ENCODE results near the gene CABS1. TPM values are rescaled to one million over a fixed set of nuclear protein-coding genes. Genes with fewer than 3 reads are reported as not detected.

The CABS1 gene
- total and polyA plus RNA-seq, 5 donors: not detected

DNA sequence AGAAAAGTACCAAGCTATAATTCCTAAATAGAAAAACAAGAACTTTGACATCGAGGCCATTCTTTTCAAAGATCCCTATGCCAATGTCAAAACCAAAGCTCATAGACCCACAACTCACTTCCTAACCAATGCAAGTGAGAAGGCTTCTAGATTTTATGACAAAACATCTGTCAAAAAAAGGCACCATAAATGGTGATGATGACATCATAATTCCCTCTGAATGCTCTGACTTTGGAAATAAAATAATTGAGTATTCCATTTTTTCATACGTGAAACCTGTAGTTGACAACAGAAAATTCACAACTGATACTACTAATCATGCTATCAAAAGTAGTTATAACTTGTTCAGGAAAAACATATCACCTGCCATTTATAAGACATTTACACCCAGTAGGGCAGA, 8.7 kb upstream of the CABS1 start:
- DNase-seq (no peak), ATAC-seq (no peak)
- Histone ChIP-seq H3K27ac (ENCODE audit: low read length) (no peak overlapping the region), H3K4me3 (ENCODE audit: low read length) (no peak overlapping the region), H3K9me3 (ENCODE audit: control insufficient read depth, low read length) (no peaks in the 10 kb centered on the region), H3K27me3 (ENCODE audit: control insufficient read depth, insufficient read depth) (no peaks in the 10 kb centered on the region), H3K4me1 (ENCODE audit: control insufficient read depth, insufficient read depth, low read length) (no peaks in the 10 kb centered on the region)
- WGBS: 82% methylated on average over 2 of the region's 2 CpGs
- intact Hi-C loops (cut with DNase I): no loop called here

DNA sequence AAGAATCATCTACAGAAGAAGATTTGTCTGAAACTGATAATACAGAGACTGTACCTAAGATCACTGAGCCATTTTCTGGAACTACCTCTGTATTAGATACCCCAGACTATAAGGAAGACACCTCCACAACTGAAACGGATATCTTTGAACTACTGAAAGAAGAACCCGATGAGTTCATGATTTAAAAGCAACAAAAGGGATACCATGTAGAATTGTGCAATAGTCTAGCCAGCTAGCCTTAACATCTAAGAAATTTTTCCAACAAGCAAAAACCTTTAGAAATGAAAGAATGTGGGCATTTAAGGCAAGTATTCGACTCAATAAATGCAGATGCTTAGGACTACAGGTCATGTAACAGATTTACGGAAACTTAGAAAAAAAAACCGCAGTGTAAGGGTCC, 1.3 kb downstream of the CABS1 start:
- Histone ChIP-seq H3K4me1 (ENCODE audit: control insufficient read depth, insufficient read depth, low read length) (no peaks in the 10 kb centered on the region), H3K27ac (ENCODE audit: low read length) (no peak overlapping the region), H3K4me3 (ENCODE audit: low read length) (no peak overlapping the region), H3K9me3 (ENCODE audit: control insufficient read depth, low read length) (no peaks in the 10 kb centered on the region), H3K27me3 (ENCODE audit: control insufficient read depth, insufficient read depth) (no peaks in the 10 kb centered on the region)
- intact Hi-C loops (cut with DNase I): no loop called here
- no peak for DNase-seq
- ATAC-seq: no peak
- 81% methylated on average over 5 of the region's 5 CpGs for WGBS

DNA sequence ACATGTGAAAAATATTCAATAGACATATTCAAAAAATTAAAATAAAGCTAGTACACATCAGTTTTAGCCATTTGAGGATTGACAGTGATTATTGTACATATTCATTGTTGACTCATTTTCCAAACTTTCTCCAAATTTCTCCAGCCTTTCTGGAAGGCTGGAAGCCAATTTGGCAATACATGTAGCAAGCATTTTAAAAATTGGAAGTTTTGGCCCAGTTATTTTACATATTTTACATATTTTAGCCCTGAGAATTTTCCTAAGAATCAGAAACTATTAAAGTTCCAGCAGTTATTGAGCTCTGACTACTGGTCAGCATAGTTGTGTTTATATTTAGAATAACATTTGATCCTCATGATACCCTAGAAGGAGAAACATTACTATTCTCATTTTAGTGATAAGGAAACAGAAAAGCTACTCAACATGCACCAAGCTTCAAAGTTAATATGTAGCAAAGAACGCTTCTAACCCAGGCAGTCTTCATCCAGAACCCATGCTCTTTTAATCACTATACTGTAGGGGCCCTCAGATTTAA, 3.2 kb downstream of the CABS1 start:
- DNase-seq (no peak), ATAC-seq (no peak)
- intact Hi-C loops (cut with DNase I): no loop called here
- Histone ChIP-seq H3K4me3 (ENCODE audit: low read length) (no peak overlapping the region), H3K27ac (ENCODE audit: low read length) (no peak overlapping the region), H3K4me1 (ENCODE audit: control insufficient read depth, insufficient read depth, low read length) (no peaks in the 10 kb centered on the region), H3K27me3 (ENCODE audit: control insufficient read depth, insufficient read depth) (no peaks in the 10 kb centered on the region), H3K9me3 (ENCODE audit: control insufficient read depth, low read length) (no peaks in the 10 kb centered on the region)
- WGBS: 54% methylated on average over 1 of the region's 1 CpG

DNA sequence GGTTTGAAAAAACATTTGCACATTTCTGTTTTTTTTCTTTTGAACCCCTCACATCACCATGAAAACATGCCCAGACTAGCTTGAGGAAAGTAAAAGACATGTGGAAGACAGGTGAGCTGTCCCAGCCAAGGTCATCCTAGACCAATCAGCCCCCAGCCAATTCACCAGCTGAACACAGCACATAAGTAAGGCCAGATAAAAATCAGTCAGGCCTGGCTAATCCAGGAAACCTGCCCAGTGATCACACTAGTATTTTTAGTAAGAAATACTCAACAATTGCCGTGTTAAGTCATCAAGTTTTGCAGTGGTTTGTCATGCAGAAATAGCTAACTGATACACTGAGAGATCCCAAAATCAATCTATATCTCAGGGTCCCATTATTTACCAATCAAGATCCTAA, 21.4 kb downstream of the CABS1 start:
- Histone ChIP-seq H3K27me3 (ENCODE audit: control insufficient read depth, insufficient read depth) (no peaks in the 10 kb centered on the region), H3K4me1 (ENCODE audit: control insufficient read depth, insufficient read depth, low read length) (no peaks in the 10 kb centered on the region), H3K27ac (ENCODE audit: low read length) (no peak overlapping the region), H3K9me3 (ENCODE audit: control insufficient read depth, low read length) (no peaks in the 10 kb centered on the region), H3K4me3 (ENCODE audit: low read length) (no peak overlapping the region)
- ATAC-seq (no peak), DNase-seq (no peak)
- 55% methylated on average over 1 of the region's 1 CpG for WGBS
- intact Hi-C loops (cut with DNase I): no loop called here

DNA sequence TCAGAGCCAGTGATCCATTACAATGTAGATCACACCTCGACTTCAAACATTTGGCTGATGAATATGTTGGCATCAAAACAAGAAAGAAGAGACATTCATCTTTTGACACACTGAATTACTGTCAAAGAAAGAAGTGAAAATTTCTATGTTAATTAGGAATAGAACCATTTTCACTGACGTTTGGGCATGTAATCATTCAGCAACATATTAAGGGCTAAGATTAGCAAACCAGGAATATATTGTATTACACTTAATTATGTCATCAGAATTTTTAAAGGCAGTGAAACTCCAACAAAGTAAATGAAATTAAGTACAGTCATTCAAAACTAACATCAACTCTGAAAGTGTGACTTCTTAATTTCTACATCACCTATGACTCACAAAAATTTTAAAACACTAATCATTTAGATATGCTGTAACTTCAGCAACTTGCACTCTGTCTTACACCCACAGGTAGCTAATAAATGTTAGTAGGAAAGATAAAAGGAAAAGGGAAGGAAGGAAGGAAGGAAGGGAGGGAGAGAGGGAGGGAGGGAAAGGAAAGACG, 24.4 kb downstream of the CABS1 start:
- H3K27me3 ChIP-seq (ENCODE audit: control insufficient read depth, insufficient read depth): no peaks in the 10 kb centered on the region
- no peak for DNase-seq
- H3K27ac ChIP-seq (ENCODE audit: low read length): no peak overlapping the region
- H3K4me3 ChIP-seq (ENCODE audit: low read length): no peak overlapping the region
- H3K9me3 ChIP-seq (ENCODE audit: control insufficient read depth, low read length): no peaks in the 10 kb centered on the region
- intact Hi-C loops (cut with DNase I): no loop called here
- no peak for ATAC-seq
- WGBS: 44% methylated on average over 3 of the region's 3 CpGs
- H3K4me1 ChIP-seq (ENCODE audit: control insufficient read depth, insufficient read depth, low read length): no peaks in the 10 kb centered on the region

DNA sequence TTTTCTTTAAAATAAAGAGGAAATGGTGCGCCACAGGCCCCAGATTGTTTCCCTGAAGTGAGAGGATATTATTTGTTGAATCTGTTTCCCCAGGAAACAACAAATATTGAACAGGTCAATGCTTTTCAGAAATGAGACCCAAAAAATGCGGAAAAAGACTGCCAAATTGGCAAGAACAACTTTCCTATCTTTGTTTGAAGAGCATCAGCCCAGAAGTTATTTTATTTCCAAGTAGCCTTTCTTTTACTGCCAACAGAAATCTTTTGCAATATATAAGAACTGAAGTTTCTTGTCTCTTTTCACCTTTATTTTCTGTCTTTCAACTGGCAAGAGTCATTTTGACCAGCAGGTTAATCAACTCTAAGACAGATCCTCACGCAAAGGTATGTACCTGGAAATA, 25.7 kb downstream of the CABS1 start, which contains the start of gene SMR3A:
Gene SMR3A (plus strand): TSS at position 301 of the 400 bp plus-strand sequence. CDS start 1,356 bp downstream, outside the sequence.
- 61% methylated on average over 3 of the region's 3 CpGs for WGBS
- H3K27ac ChIP-seq (ENCODE audit: low read length): no peak within 1 kb of the TSS
- no peaks in the 10 kb centered on the region for H3K4me1 ChIP-seq (ENCODE audit: control insufficient read depth, insufficient read depth, low read length)
- H3K27me3 ChIP-seq (ENCODE audit: control insufficient read depth, insufficient read depth): no peaks in the 10 kb centered on the region
- no peaks in the 10 kb centered on the region for H3K9me3 ChIP-seq (ENCODE audit: control insufficient read depth, low read length)
- H3K4me3 ChIP-seq (ENCODE audit: low read length): no peak within 1 kb of the TSS
- DNase-seq (no peak), ATAC-seq (no peak)
- intact Hi-C loops (cut with DNase I): no loop called here

DNA sequence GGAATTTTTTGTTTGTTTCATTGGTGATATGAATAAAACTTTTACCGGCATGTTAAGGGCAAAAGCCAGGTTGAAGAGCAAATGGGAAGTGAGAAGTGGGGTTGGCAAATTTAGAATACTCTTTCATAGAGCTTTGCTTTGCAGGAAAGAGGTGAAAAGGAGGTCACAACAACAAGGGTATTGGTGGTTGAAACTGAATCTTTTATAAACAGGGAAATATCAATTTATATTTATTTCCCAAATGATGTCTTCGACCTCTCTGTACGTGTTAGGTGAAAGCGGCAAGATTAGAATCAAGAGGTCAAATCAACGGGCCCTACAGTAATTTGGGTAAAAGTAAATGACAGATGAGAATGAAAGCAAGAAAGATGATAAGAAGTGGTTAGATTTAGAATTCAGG, 29.2 kb downstream of the CABS1 start:
- ATAC-seq (no peak), DNase-seq (no peak)
- Histone ChIP-seq H3K4me3 (ENCODE audit: low read length) (no peak overlapping the region), H3K27ac (ENCODE audit: low read length) (no peak overlapping the region), H3K9me3 (ENCODE audit: control insufficient read depth, low read length) (no peaks in the 10 kb centered on the region), H3K27me3 (ENCODE audit: control insufficient read depth, insufficient read depth) (no peaks in the 10 kb centered on the region), H3K4me1 (ENCODE audit: control insufficient read depth, insufficient read depth, low read length) (no peaks in the 10 kb centered on the region)
- intact Hi-C loops (cut with DNase I): no loop called here
- WGBS: 83% methylated on average over 5 of the region's 5 CpGs

DNA sequence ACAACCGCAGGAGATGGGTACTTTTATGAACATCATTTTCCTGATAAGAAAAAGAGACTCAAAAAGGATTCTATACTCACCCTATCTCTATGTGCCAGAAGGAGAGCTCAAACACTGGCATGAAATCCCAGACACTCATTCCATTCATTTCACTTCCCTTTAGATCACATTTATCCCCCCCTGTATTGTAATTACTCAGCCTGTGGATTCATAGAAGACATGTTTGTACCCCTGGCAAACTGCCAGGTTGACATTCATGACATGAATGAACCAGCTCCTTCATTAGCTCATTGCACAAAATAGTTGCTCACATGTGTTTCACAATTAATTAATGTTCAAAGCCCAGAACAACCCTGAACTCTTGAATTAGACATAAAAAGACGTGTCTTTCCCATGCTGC, 30.7 kb downstream of the CABS1 start:
- intact Hi-C loops (cut with DNase I): no loop called here
- H3K27ac ChIP-seq (ENCODE audit: low read length): no peak overlapping the region
- H3K4me3 ChIP-seq (ENCODE audit: low read length): no peak overlapping the region
- ATAC-seq (no peak), DNase-seq (no peak)
- no peaks in the 10 kb centered on the region for H3K9me3 ChIP-seq (ENCODE audit: control insufficient read depth, low read length)
- H3K27me3 ChIP-seq (ENCODE audit: control insufficient read depth, insufficient read depth): no peaks in the 10 kb centered on the region
- H3K4me1 ChIP-seq (ENCODE audit: control insufficient read depth, insufficient read depth, low read length): no peaks in the 10 kb centered on the region
- 39% methylated on average over 2 of the region's 2 CpGs for WGBS

DNA sequence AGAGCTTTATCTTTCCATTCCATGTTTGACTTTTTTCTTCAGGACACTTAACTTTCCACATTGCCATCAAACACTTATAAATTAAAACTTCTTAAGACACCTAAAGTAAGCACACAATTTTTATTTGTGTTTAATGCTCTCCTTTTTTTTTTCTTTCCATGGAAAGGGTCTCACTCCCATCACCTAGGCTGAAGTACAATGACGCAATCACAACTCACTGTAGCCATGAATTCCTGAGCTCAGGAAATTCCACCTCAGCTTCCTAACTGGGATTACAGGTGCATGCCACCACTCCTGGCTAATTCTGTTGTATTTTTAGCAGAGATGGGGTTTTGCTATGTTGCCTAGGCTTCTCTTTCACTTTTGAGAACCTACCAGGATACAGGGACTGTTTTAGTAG, 33.0 kb downstream of the CABS1 start:
- WGBS: 92% methylated on average over 1 of the region's 1 CpG
- no peak for DNase-seq
- intact Hi-C loops (cut with DNase I): no loop called here

DNA sequence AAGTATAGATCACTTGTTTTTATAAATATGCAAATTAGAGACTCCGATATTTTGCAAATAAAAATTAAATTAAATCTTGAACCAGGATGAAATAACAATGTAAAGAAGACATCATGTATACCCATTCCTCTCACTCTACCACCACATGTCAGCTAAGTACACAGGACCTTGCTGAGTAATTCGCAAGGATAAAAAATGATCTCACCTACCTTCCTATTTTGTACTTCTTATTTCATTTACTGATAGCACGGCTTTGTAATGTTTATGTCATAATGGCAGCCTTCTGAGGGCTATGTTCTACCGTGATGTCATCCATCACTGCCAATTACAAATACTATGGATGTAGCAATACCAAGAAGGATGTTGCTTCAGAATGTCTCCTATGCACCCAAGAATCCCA, 37.2 kb downstream of the CABS1 start:
- 82% methylated on average over 4 of the region's 4 CpGs for WGBS
- intact Hi-C loops (cut with DNase I): no loop called here
- Histone ChIP-seq H3K4me1 (ENCODE audit: control insufficient read depth, insufficient read depth, low read length) (no peaks in the 10 kb centered on the region), H3K4me3 (ENCODE audit: low read length) (no peak overlapping the region), H3K27me3 (ENCODE audit: control insufficient read depth, insufficient read depth) (no peaks in the 10 kb centered on the region), H3K27ac (ENCODE audit: low read length) (no peak overlapping the region), H3K9me3 (ENCODE audit: control insufficient read depth, low read length) (no peaks in the 10 kb centered on the region)
- DNase-seq (no peak), ATAC-seq (no peak)

More for the DNA sequence above, 33.0 kb downstream of the CABS1 start:
- Histone ChIP-seq H3K27me3 (ENCODE audit: control insufficient read depth, insufficient read depth) (no peaks in the 10 kb centered on the region), H3K9me3 (ENCODE audit: control insufficient read depth, low read length) (no peaks in the 10 kb centered on the region), H3K27ac (ENCODE audit: low read length) (no peak overlapping the region), H3K4me1 (ENCODE audit: control insufficient read depth, insufficient read depth, low read length) (no peaks in the 10 kb centered on the region), H3K4me3 (ENCODE audit: low read length) (no peak overlapping the region)
- ATAC-seq: no peak

DNA sequence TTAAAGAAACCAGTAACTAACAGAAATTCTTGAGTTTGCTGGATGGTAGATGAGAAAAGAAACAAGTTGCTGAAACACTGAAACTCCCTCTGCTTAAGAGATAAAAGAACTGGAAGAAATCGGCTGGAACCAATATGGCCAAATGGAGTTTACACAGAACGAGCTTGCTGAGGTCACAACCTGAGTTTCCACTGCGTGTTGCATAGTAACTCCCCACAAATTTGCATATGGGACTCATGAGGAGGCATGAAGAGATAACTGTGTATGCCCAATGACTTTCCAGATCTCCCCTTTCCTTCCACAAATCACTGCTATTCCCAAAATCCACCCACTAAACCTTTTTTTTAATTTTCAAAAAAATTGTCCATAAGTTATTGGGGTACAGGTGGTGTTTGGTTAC, 38.0 kb downstream of the CABS1 start:
- 69% methylated on average over 3 of the region's 3 CpGs for WGBS
- DNase-seq (no peak), ATAC-seq (no peak)
- H3K27me3 ChIP-seq (ENCODE audit: control insufficient read depth, insufficient read depth): no peaks in the 10 kb centered on the region
- H3K4me3 ChIP-seq (ENCODE audit: low read length): no peak overlapping the region
- no peaks in the 10 kb centered on the region for H3K9me3 ChIP-seq (ENCODE audit: control insufficient read depth, low read length)
- H3K27ac ChIP-seq (ENCODE audit: low read length): no peak overlapping the region
- intact Hi-C loops (cut with DNase I): no loop called here
- no peaks in the 10 kb centered on the region for H3K4me1 ChIP-seq (ENCODE audit: control insufficient read depth, insufficient read depth, low read length)

DNA sequence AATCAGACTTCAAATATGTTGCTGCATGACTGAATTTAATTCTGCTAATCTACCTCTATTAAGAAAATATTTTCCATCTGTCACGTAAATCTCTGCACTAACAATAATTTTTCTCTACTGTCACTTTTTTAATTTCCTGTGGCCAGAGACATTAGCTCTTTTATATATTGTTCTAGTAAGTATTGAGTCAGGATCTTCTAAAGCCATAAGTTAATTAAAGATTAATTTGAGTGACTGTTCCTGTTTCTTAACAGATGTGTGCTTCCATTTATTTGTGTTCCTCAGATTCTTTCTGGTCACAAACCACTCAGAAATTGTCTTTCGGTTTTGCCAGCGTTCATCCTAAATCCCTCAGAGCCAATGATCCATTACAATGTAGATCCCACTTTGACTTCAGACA, 45.8 kb downstream of the CABS1 start:
- ATAC-seq: no peak
- 80% methylated on average over 3 of the region's 3 CpGs for WGBS
- H3K4me3 ChIP-seq (ENCODE audit: low read length): no peak overlapping the region
- no peak overlapping the region for H3K27ac ChIP-seq (ENCODE audit: low read length)
- no peaks in the 10 kb centered on the region for H3K9me3 ChIP-seq (ENCODE audit: control insufficient read depth, low read length)
- no peaks in the 10 kb centered on the region for H3K4me1 ChIP-seq (ENCODE audit: control insufficient read depth, insufficient read depth, low read length)
- H3K27me3 ChIP-seq (ENCODE audit: control insufficient read depth, insufficient read depth): no peaks in the 10 kb centered on the region
- no peak for DNase-seq
- intact Hi-C loops (cut with DNase I): no loop called here
